ENCODE data around the gene CEBPG. TPM values are rescaled to one million over a fixed set of nuclear protein-coding genes. Genes with fewer than 3 reads are reported as not detected.

Gene CEBPG
- total RNA-seq, 1 donor from 2014 or later = 75.1 TPM

- H3K27ac Mint-ChIP-seq (ENCODE audit: unreplicated experiment) = no peak overlapping the region
- peaks cover 3% of the 10 kb centered on the region for H3K9me3 Mint-ChIP-seq (ENCODE audit: unreplicated experiment)
Observed at GRCh38 chr19:33332248-33332647, 41.3 kb upstream of the CEBPG start.

GRCh38 chr19:33333151-33333550 lies 40.4 kb upstream of the CEBPG start:
- H3K27me3 Mint-ChIP-seq (ENCODE audit: unreplicated experiment) = peaks cover under 1% of the 10 kb centered on the region
- H3K9me3 Mint-ChIP-seq (ENCODE audit: unreplicated experiment) = peaks cover 3% of the 10 kb centered on the region
- H3K27ac Mint-ChIP-seq (ENCODE audit: unreplicated experiment) = no peak overlapping the region
- H3K4me3 Mint-ChIP-seq (ENCODE audit: unreplicated experiment) = no peak overlapping the region
- DNase-seq = no peak
- H3K4me1 Mint-ChIP-seq (ENCODE audit: low read depth, unreplicated experiment) = no peaks in the 10 kb centered on the region
- no peaks in the 10 kb centered on the region for H3K36me3 Mint-ChIP-seq (ENCODE audit: unreplicated experiment)
- TF ChIP-seq CTCF (IDR thresholded peaks at IDR 0.05; ENCODE audit: partially characterized antibody, unreplicated experiment) = no peak

More at GRCh38 chr19:33332248-33332647, 41.3 kb upstream of the CEBPG start:
- Mint-ChIP-seq H3K4me3 (ENCODE audit: unreplicated experiment) (no peak overlapping the region), H3K36me3 (ENCODE audit: unreplicated experiment) (no peaks in the 10 kb centered on the region), H3K4me1 (ENCODE audit: low read depth, unreplicated experiment) (no peaks in the 10 kb centered on the region), H3K27me3 (ENCODE audit: unreplicated experiment) (no peaks in the 10 kb centered on the region)
- DNase-seq = no peak
- TF ChIP-seq CTCF (IDR thresholded peaks at IDR 0.05; ENCODE audit: partially characterized antibody, unreplicated experiment) = no peak

GRCh38 chr19:33333642-33334041 lies 39.9 kb upstream of the CEBPG start:
- Mint-ChIP-seq H3K36me3 (ENCODE audit: unreplicated experiment) (no peaks in the 10 kb centered on the region), H3K27me3 (ENCODE audit: unreplicated experiment) (peaks cover 3% of the 10 kb centered on the region), H3K4me3 (ENCODE audit: unreplicated experiment) (no peak overlapping the region), H3K4me1 (ENCODE audit: low read depth, unreplicated experiment) (no peaks in the 10 kb centered on the region), H3K27ac (ENCODE audit: unreplicated experiment) (no peak overlapping the region), H3K9me3 (ENCODE audit: unreplicated experiment) (peaks cover 3% of the 10 kb centered on the region)
- no peak for TF ChIP-seq CTCF (IDR thresholded peaks at IDR 0.05; ENCODE audit: partially characterized antibody, unreplicated experiment)
- no peak for DNase-seq

GRCh38 chr19:33334271-33334670 lies 39.2 kb upstream of the CEBPG start:
- TF ChIP-seq CTCF (IDR thresholded peaks at IDR 0.05; ENCODE audit: partially characterized antibody, unreplicated experiment) = no peak
- Mint-ChIP-seq H3K4me1 (ENCODE audit: low read depth, unreplicated experiment) (no peaks in the 10 kb centered on the region), H3K4me3 (ENCODE audit: unreplicated experiment) (no peak overlapping the region), H3K27ac (ENCODE audit: unreplicated experiment) (no peak overlapping the region), H3K9me3 (ENCODE audit: unreplicated experiment) (peaks cover 3% of the 10 kb centered on the region), H3K36me3 (ENCODE audit: unreplicated experiment) (no peaks in the 10 kb centered on the region), H3K27me3 (ENCODE audit: unreplicated experiment) (peaks cover 3% of the 10 kb centered on the region)
- DNase-seq = no peak

- peaks cover 1% of the 10 kb centered on the region for H3K9me3 Mint-ChIP-seq (ENCODE audit: unreplicated experiment)
- no peak for TF ChIP-seq CTCF (IDR thresholded peaks at IDR 0.05; ENCODE audit: partially characterized antibody, unreplicated experiment)
- H3K4me1 Mint-ChIP-seq (ENCODE audit: low read depth, unreplicated experiment) = no peaks in the 10 kb centered on the region
- no peak for DNase-seq
- no peaks in the 10 kb centered on the region for H3K36me3 Mint-ChIP-seq (ENCODE audit: unreplicated experiment)
- peaks cover 5% of the 10 kb centered on the region for H3K27me3 Mint-ChIP-seq (ENCODE audit: unreplicated experiment)
- no peak overlapping the region for H3K4me3 Mint-ChIP-seq (ENCODE audit: unreplicated experiment)
- H3K27ac Mint-ChIP-seq (ENCODE audit: unreplicated experiment) = no peak overlapping the region
Observed at GRCh38 chr19:33335446-33335845, 38.1 kb upstream of the CEBPG start.
